Measurements from ENCODE around the gene CUX1. TPM values are rescaled to one million over a fixed set of nuclear protein-coding genes. Genes with fewer than 3 reads are reported as not detected.

CUX1 gene
- total RNA-seq, 1 donor from 2014 or later = 118 TPM

- Mint-ChIP-seq H3K27ac (ENCODE audit: unreplicated experiment) (no peak overlapping the region), H3K36me3 (ENCODE audit: low read depth) (no peaks in the 10 kb centered on the region), H3K9me3 (ENCODE audit: low read depth) (no peaks in the 10 kb centered on the region), H3K27me3 (ENCODE audit: low read depth) (no peaks in the 10 kb centered on the region), H3K4me3 (ENCODE audit: unreplicated experiment) (no peak overlapping the region), H3K4me1 (ENCODE audit: low read depth) (peaks cover 35% of the 10 kb centered on the region)
- TF ChIP-seq CTCF (IDR thresholded peaks at IDR 0.05) = no peak
- no peak for DNase-seq (ENCODE audit: low spot score)
These were observed 76.1 kb downstream of the CUX1 start for GRCh38 chr7:101893341-101894082.

GRCh38 chr7:101896316-101896715 lies 78.9 kb downstream of the CUX1 start:
- no peak for DNase-seq (ENCODE audit: low spot score)
- no peak overlapping the region for H3K4me3 Mint-ChIP-seq (ENCODE audit: unreplicated experiment)
- H3K27me3 Mint-ChIP-seq (ENCODE audit: low read depth) = no peaks in the 10 kb centered on the region
- TF ChIP-seq CTCF (IDR thresholded peaks at IDR 0.05) = no peak
- no peaks in the 10 kb centered on the region for H3K9me3 Mint-ChIP-seq (ENCODE audit: low read depth)
- H3K36me3 Mint-ChIP-seq (ENCODE audit: low read depth) = no peaks in the 10 kb centered on the region
- H3K27ac Mint-ChIP-seq (ENCODE audit: unreplicated experiment) = no peak overlapping the region
- H3K4me1 Mint-ChIP-seq (ENCODE audit: low read depth) = peaks cover 60% of the 10 kb centered on the region

- Mint-ChIP-seq H3K27ac (ENCODE audit: unreplicated experiment) (peak overlapping the region; percentile 5), H3K27me3 (ENCODE audit: low read depth) (no peaks in the 10 kb centered on the region), H3K4me1 (ENCODE audit: low read depth) (peaks cover 63% of the 10 kb centered on the region), H3K36me3 (ENCODE audit: low read depth) (no peaks in the 10 kb centered on the region), H3K4me3 (ENCODE audit: unreplicated experiment) (no peak overlapping the region), H3K9me3 (ENCODE audit: low read depth) (no peaks in the 10 kb centered on the region)
- no peak for DNase-seq (ENCODE audit: low spot score)
- no peak for TF ChIP-seq CTCF (IDR thresholded peaks at IDR 0.05)
These were observed 79.5 kb downstream of the CUX1 start for GRCh38 chr7:101896941-101897340.

- H3K9me3 Mint-ChIP-seq (ENCODE audit: low read depth) = no peaks in the 10 kb centered on the region
- H3K27me3 Mint-ChIP-seq (ENCODE audit: low read depth) = no peaks in the 10 kb centered on the region
- peak overlapping the region; percentile 56 for H3K4me3 Mint-ChIP-seq (ENCODE audit: unreplicated experiment)
- no peak for DNase-seq (ENCODE audit: low spot score)
- peaks cover 66% of the 10 kb centered on the region for H3K4me1 Mint-ChIP-seq (ENCODE audit: low read depth)
- peak overlapping the region; percentile 95 for H3K27ac Mint-ChIP-seq (ENCODE audit: unreplicated experiment)
- no peak for TF ChIP-seq CTCF (IDR thresholded peaks at IDR 0.05)
- H3K36me3 Mint-ChIP-seq (ENCODE audit: low read depth) = no peaks in the 10 kb centered on the region
These were observed 80.7 kb downstream of the CUX1 start for GRCh38 chr7:101898106-101898505.

GRCh38 chr7:101899616-101900015 lies 82.2 kb downstream of the CUX1 start:
- DNase-seq (ENCODE audit: low spot score) = no peak
- TF ChIP-seq CTCF (IDR thresholded peaks at IDR 0.05) = no peak
- Mint-ChIP-seq H3K9me3 (ENCODE audit: low read depth) (no peaks in the 10 kb centered on the region), H3K27ac (ENCODE audit: unreplicated experiment) (no peak overlapping the region), H3K4me1 (ENCODE audit: low read depth) (peaks cover 66% of the 10 kb centered on the region), H3K36me3 (ENCODE audit: low read depth) (no peaks in the 10 kb centered on the region), H3K4me3 (ENCODE audit: unreplicated experiment) (no peak overlapping the region), H3K27me3 (ENCODE audit: low read depth) (no peaks in the 10 kb centered on the region)
